ENCODE measurements around the gene OSBPL5.

OSBPL5 gene

DNA sequence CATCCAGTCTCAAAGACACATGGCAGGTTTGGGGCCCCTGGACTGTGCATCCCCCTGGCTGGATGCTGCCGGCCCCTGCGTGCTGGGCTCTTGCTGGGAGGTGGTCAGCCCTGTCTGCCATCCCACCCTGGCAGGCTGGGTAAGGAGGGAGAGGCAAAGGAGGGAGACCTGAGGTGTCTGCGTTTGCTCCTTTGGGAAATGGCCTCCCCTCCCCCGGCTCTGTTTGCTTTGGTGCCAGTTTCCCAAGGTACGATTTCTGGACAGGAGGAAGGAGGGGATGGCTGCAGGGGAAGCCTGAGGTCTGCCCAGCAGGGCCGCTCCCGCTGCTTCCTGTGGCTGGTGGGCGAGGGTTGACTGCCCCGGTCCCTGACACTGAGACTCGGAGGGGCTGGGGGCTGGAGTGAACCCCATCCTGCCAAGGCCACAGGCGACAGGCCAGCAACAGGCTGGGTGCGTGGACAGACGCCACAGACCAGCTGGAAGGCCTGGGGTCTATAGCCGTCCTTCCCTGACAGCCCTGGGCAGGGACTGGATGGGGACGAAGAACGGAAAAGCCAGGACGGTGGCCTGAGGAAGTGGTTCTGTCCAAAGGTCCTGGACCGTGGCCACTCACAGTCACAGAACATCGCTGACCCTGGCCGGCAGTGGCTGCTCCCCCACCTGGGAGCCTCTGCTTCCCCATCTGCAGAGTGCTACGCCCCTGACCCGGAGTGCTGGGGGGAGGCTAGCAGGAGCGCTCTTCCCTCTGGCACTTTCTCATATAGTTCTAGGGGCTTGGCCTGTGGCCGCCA is 38.0 kb downstream of the OSBPL5 start:
- DNase-seq (ENCODE audit: low spot score): no peak
- Histone ChIP-seq H3K4me3 (no peak overlapping the region), H3K27ac (peak overlapping the region in 1 of 2 donors; percentile 42)
- TF ChIP-seq CTCF (IDR thresholded peaks at IDR 0.05): no peak

DNA sequence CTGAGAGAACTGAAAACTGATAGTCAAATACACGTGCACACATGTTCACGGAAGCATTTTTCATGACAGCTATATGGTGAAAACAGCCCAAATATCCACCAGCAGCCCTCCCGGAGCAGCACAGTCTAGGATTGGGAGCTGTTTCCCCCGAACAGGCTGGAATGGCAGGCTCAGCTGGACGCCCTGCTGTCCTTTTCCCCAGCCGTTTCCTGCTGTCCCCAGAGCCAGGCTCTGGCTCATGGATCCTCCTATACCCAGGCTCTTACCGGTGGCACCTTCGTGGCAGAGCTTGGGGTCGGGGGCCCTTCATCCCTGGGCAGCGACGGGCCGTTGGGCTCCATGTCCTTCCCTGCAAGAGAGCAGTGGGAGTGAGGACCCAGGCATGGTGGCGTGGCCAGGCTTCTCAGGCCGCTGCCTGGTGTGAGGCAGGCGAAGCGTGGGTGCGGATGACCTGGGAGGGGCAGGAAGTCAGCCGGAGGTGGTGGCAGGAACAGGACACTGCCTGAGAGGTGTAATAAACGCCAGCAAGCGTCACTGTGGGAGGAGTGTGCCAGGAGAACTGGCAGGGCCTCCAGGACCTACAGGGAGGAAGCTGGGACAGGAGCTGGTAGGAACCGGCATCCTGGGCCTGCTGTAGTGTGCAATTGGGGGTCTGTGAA is 38.8 kb downstream of the OSBPL5 start:
- TF ChIP-seq CTCF (IDR thresholded peaks at IDR 0.05): no peak
- no peak for DNase-seq (ENCODE audit: low spot score)
- Histone ChIP-seq H3K4me3 (no peak overlapping the region), H3K27ac (peak overlapping the region in 1 of 2 donors; percentile 42)

DNA sequence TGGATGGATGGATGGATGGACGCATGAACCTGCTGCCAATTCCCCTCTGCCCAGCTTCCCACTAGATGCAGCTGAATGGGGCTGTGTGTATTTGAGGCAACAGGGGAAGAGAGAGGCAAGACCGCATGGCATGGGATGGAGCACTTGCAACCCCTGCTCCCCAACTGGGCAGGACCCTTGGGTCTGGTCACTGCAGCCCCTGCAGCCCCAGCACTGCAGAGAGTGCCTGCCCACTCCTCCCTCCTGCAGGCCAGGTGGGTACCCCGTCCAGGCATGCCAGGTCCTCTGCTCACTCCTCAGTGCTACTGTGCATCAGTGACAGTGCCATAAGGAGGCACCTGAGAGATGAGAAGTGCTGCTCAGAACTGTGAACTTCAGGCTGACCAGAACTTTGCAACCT is 40.3 kb downstream of the OSBPL5 start:
- H3K4me3 ChIP-seq: no peak overlapping the region
- H3K27ac ChIP-seq: peak overlapping the region; percentile 49 to 86
- DNase-seq (ENCODE audit: low spot score): no peak
- no peak for TF ChIP-seq CTCF (IDR thresholded peaks at IDR 0.05)

GRCh38 chr11:3123761-3124733 is 41.1 kb downstream of the OSBPL5 start:
- no peak for TF ChIP-seq CTCF (IDR thresholded peaks at IDR 0.05)
- peak overlapping the region; percentile 49 to 86 for H3K27ac ChIP-seq
- DNase-seq (ENCODE audit: low spot score): peak; percentile 95
- H3K4me3 ChIP-seq: peak overlapping the region; percentile 11

DNA sequence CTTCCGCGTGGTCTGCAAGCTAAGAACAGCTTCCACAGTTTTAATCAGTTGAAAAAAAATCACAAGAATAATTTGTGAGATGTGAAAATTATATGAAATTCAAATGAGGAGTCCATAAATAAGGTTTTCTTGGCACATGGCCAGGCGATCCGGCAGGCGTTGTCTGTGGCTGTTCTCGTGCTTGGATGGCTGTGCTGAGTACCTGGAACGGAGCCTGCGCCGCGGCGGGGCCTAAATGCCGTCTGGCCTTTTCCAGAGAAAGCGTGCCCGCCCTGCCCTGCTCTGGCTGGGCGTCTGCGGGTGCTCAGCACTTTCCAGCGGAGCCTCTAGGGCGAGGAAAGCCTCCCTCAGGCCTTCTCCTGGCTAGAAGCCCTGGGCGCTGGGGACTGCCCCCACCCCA is 41.8 kb downstream of the OSBPL5 start:
- Histone ChIP-seq H3K4me3 (no peak overlapping the region), H3K27ac (peak overlapping the region; percentile 49 to 86)
- no peak for TF ChIP-seq CTCF (IDR thresholded peaks at IDR 0.05)
- DNase-seq (ENCODE audit: low spot score): peak; percentile 78

DNA sequence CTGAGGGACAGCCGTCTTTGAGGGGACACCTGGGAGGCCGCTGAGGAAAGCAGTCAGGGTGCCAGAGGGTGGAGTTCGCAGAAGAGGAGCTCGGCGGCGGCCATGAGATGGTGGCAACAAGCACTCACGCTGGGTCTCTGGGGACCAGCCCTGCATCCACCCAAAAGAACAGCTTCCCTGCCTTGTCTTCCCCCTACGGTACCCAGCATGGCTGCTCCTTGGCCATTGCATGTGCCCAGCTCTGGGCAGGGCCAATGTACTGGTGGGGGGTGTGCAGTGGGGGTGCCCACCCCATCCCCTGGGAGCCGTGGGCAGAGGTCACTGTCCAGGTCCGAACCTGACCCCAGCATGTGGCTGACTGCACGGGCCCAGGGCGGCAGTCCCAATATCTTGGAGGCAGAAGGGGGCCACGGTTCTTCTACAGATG is 42.3 kb downstream of the OSBPL5 start:
- Histone ChIP-seq H3K27ac (peak overlapping the region in 1 of 2 donors; percentile 86), H3K4me3 (no peak overlapping the region)
- TF ChIP-seq CTCF (IDR thresholded peaks at IDR 0.05): no peak
- DNase-seq (ENCODE audit: low spot score): peak; percentile 63
